ENCODE measurements around the gene CYFIP2. TPM values are rescaled to one million over a fixed set of nuclear protein-coding genes. Genes with fewer than 3 reads are reported as not detected.

CYFIP2 gene
- total RNA-seq, 2 donors from 2014 or later: 18.1 to 27.6 TPM

GRCh38 chr5:157282150-157282549 lies 16.2 kb downstream of the CYFIP2 start:
- DNase-seq (no peak), ATAC-seq (no peak)
- intact Hi-C loops (cut with DNase I): no loop called here

GRCh38 chr5:157283434-157283833 lies 17.5 kb downstream of the CYFIP2 start:
- peak in 1 of 2 donors; percentile 32 for ATAC-seq
- DNase-seq: no peak
- intact Hi-C loops (cut with DNase I): no loop called here

- DNase-seq (no peak), ATAC-seq (no peak)
- intact Hi-C loops (cut with DNase I): no loop called here
These were observed 18.7 kb downstream of the CYFIP2 start for GRCh38 chr5:157284458-157285212.

- DNase-seq (no peak), ATAC-seq (peak in 1 of 2 donors; percentile 12)
- intact Hi-C loops (cut with DNase I): no loop called here
These were observed 19.6 kb downstream of the CYFIP2 start for GRCh38 chr5:157285310-157286035.

GRCh38 chr5:157286761-157287211 lies 20.9 kb downstream of the CYFIP2 start:
- intact Hi-C loops (cut with DNase I): no loop called here
- DNase-seq: peak; percentile 51
- ATAC-seq: peak; percentile 66 to 74

- intact Hi-C loops (cut with DNase I): no loop called here
- DNase-seq: no peak
- ATAC-seq: no peak
These were observed 22.7 kb downstream of the CYFIP2 start for GRCh38 chr5:157288405-157289163.

GRCh38 chr5:157289164-157289819 lies 23.4 kb downstream of the CYFIP2 start:
- ATAC-seq (no peak), DNase-seq (no peak)
- intact Hi-C loops (cut with DNase I): no loop called here

- ATAC-seq (peak; percentile 31 to 50), DNase-seq (no peak)
- intact Hi-C loops (cut with DNase I): no loop called here
These were observed 24.4 kb downstream of the CYFIP2 start for GRCh38 chr5:157290156-157290980.

GRCh38 chr5:157290981-157291711 lies 25.2 kb downstream of the CYFIP2 start:
- intact Hi-C loops (cut with DNase I): no loop called here
- DNase-seq: no peak
- ATAC-seq: peak; percentile 21 to 28

- ATAC-seq (no peak), DNase-seq (no peak)
- intact Hi-C loops (cut with DNase I): no loop called here
These were observed 26.7 kb downstream of the CYFIP2 start for GRCh38 chr5:157292599-157292998.

GRCh38 chr5:157294407-157295091 lies 28.6 kb downstream of the CYFIP2 start:
- no peak for ATAC-seq
- no peak for DNase-seq
- intact Hi-C loops (cut with DNase I): no loop called here

- DNase-seq: no peak
- no peak for ATAC-seq
- intact Hi-C loops (cut with DNase I): no loop called here
These were observed 29.3 kb downstream of the CYFIP2 start for GRCh38 chr5:157295247-157295646.

- intact Hi-C loops (cut with DNase I): loop anchor here in 1 of 2 donors (5.0 kb wide), 1 partner anchor 33 kb away; the partner anchor contains the start of gene CYFIP2
- DNase-seq: no peak
- no peak for ATAC-seq
These were observed 34.6 kb downstream of the CYFIP2 start for GRCh38 chr5:157300564-157300963.

- intact Hi-C loops (cut with DNase I): loop anchor here in 1 of 2 donors (5.0 kb wide), 1 partner anchor 34 kb away; the partner anchor contains the start of gene CYFIP2
These were observed 35.1 kb downstream of the CYFIP2 start for GRCh38 chr5:157301066-157301465.

GRCh38 chr5:157303023-157303422 lies 37.1 kb downstream of the CYFIP2 start:
- intact Hi-C loops (cut with DNase I): loop anchor here in 1 of 2 donors (5.0 kb wide), 1 partner anchor 36 kb away; the partner anchor contains the start of gene CYFIP2
- ATAC-seq (no peak), DNase-seq (no peak)

More at GRCh38 chr5:157301066-157301465, 35.1 kb downstream of the CYFIP2 start:
- DNase-seq (no peak), ATAC-seq (no peak)

GRCh38 chr5:157303667-157304327 lies 37.9 kb downstream of the CYFIP2 start:
- ATAC-seq: peak; percentile 66 to 87
- intact Hi-C loops (cut with DNase I): loop anchor here in 1 of 2 donors (5.0 kb wide), 1 partner anchor 36 kb away; the partner anchor contains the start of gene CYFIP2
- peak; percentile 57 for DNase-seq
